ENCODE results near the gene ARHGEF7.

DNA sequence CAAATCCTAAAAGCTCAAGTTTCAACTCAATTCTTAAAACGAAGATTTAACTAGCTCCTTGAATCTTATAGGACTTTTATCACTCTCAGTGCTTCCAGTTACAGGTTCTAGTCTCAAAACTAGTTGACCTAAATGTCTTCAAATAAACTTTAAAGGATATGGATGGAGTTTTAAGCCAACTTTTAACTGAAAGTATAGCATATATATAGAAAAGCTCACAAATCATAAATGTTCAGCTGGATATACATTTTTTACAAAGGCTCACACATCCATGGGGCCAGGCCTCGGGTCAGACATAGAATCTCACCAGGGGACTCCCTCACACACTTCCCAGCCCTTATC lies 47.1 kb upstream of the ARHGEF7 start:
- TF ChIP-seq, protein P1, sequence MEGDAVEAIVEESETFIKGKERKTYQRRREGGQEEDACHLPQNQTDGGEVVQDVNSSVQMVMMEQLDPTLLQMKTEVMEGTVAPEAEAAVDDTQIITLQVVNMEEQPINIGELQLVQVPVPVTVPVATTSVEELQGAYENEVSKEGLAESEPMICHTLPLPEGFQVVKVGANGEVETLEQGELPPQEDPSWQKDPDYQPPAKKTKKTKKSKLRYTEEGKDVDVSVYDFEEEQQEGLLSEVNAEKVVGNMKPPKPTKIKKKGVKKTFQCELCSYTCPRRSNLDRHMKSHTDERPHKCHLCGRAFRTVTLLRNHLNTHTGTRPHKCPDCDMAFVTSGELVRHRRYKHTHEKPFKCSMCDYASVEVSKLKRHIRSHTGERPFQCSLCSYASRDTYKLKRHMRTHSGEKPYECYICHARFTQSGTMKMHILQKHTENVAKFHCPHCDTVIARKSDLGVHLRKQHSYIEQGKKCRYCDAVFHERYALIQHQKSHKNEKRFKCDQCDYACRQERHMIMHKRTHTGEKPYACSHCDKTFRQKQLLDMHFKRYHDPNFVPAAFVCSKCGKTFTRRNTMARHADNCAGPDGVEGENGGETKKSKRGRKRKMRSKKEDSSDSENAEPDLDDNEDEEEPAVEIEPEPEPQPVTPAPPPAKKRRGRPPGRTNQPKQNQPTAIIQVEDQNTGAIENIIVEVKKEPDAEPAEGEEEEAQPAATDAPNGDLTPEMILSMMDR (optimal IDR thresholded peaks at IDR 0.05 in 1 of 3, IDR thresholded peaks at IDR 0.05 in 1 of 3, conservative IDR thresholded peaks at IDR 0.05 in 1 of 3; ENCODE audit: extremely low read depth in 1 of 3, insufficient read depth in 2 of 3, low read length in 3 of 3) = no peak
- TF ChIP-seq EZH2 (IDR thresholded peaks at IDR 0.05; ENCODE audit: low read length) = no peak
